Measurements from ENCODE around the gene P4HA1.

P4HA1 gene

DNA sequence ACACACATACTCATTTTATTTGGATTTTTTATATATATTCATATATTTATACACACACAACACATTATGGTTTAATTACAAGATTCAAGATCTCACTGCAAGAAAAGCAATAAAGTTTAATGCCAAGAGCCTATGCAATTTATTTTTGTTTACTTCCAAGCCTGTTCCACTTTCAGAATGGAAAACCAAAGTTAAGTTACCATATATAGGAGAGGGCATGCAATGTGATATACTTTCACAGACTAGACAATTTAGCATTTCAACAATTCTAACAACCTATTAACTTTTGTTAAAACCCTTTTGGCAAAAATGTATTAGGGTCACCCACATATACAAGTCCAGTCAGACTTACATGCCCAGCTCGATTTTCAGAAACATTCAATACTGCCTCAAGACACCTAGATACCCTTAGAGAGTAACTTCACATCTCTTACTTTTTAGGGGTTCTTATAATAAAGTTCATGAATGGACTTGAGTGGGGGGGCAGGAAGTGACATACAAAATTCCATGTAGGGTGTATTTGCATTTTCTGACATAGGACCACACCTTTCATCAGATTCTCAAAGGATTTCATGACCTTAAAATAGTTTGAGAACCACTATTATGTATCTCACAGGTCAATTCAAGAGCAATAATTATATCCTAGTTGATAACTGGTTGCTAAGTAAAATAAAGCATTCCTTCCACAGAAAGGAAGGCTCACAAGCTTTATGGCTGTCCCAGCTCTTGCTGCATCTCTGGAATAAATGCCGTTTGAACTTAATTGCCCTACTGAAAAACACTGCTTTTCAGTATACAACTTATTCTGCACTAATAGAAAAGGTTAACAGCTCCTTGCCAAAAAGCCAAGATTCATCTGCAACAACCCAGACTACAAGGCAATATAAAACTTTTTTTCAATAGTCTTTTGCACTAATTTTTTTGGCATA, 2.5 kb downstream of the P4HA1 start:
- no peak for DNase-seq (ENCODE audit: low spot score)

DNA sequence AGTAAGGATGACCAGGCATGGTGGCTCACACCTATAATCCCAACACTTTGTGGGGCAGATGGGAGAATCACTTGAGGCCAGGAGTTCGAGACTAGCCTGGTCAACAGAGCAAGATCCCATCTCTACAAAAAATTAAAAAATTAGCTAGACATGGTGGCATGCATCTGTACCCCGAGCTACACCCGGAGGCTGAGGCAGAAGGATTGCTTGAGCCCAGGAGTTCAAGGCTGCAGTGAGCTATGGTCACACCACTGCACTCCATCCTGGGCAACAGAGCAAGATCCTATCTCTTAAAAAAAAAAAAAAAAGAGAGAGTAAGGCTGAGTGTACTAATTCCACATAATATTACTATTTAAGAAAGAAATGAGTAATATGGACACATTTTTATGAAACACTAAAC, 3.8 kb downstream of the P4HA1 start:
- DNase-seq (ENCODE audit: low spot score) = no peak

DNA sequence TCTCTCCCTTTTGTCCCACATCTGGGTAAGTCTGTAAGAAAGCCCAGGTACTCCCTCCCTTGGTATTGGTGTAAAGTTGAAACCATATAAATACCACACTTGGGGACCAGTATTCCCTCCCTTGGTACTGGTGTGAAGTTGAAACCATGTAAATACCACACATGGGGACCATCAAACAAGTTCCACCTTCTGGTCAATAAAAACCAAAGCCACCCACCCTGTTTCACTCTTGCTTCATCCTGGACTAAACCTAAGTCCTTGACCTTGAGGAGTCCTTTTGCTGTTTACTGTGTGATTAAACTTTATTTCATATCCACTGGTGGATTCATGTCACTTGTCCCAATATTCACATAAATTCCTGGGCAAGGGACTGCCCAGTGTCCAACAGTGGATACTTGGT, 8.4 kb downstream of the P4HA1 start:
- no peak for DNase-seq (ENCODE audit: low spot score)

DNA sequence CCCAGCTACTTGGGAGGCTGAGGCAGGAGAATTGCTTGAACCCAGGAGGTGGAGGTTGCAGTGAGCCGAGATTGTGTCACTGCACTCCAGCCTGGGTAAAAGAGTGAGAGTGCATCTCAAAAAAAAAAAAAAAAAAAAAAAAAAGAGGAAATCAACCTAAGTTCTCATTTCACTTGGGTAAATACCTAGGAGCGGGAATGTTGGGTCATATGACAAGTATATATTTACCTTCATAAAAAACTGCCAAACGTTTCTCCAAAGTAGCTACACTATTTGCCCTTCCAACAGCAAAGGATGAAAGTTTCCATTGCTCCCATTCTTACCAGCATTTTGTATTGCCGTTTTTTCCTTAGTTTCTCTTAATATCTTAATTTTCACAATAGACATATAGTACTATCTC, 9.8 kb downstream of the P4HA1 start:
- DNase-seq (ENCODE audit: low spot score) = no peak

DNA sequence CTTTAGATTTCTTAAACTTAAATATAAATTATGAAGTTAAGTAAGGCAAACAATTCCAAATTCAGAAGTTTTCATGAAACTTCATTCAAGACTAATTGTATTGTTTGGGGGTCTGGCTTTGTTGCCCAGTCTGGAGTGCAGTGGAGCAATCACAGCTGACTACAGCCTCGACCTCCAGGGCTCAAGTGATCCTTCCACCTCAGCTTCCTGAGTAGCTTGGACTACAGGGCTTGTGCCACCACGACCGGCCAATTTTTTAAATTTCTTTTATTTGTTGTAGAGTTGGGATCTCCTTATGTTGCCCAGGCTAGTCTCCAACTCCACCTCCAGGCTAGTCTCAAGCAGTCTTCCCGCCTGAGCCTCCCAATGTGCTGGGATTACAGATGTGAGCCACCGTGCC, 12.5 kb downstream of the P4HA1 start:
- DNase-seq (ENCODE audit: low spot score) = no peak

DNA sequence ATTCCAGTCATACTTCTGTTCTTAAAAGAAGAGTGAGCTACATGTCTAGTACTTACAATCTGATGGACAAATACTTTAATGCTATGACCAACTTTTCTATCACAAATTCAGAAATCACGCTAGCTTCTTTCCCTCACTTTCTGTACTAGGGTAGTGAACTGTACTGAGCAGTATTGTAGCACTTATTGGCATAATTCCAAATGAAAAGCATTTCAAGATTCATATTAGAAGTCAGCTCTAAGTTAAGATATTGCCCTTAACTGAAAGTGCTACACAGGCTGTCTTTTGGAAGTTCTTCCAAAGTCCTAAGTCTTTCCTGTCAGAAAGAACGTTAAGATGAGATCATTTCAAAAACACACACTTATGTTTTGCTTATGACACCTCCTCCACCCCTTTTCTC, 13.4 kb downstream of the P4HA1 start:
- no peak for DNase-seq (ENCODE audit: low spot score)

DNA sequence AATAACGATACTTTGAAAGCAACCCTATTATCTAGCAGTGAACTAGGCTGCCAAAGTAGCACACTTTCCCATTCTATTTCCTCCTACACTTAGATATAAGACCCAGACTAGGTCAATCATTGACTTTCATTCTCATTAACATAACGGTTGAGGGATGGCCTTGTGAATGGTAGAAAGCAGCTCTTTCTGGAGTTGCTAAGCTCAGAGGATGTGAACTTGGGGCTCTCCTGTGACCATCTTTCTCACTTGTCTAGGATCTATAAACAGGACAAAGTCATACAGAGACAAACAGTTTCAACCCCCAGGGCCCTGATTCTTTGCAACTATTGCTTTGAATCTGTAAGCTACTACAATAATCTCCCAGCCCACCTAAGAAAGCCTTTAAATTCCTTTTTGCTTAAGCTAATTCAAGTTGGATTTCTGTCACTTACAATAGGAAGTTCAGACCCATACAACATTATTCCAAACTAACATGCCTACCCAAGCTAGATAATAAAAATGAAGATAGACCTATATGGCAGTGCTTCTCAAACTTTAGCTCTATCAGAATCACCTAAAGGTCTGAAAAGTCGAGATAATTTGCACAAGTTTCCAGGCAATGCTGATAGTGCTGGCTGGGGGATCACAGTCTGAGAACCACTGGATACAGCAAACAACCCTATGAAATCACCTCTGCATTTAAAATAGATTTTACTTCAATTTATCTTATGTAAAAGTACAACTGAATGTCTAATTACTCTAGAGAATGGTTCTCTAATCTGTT, 16.7 kb downstream of the P4HA1 start:
- DNase-seq (ENCODE audit: low spot score) = no peak

DNA sequence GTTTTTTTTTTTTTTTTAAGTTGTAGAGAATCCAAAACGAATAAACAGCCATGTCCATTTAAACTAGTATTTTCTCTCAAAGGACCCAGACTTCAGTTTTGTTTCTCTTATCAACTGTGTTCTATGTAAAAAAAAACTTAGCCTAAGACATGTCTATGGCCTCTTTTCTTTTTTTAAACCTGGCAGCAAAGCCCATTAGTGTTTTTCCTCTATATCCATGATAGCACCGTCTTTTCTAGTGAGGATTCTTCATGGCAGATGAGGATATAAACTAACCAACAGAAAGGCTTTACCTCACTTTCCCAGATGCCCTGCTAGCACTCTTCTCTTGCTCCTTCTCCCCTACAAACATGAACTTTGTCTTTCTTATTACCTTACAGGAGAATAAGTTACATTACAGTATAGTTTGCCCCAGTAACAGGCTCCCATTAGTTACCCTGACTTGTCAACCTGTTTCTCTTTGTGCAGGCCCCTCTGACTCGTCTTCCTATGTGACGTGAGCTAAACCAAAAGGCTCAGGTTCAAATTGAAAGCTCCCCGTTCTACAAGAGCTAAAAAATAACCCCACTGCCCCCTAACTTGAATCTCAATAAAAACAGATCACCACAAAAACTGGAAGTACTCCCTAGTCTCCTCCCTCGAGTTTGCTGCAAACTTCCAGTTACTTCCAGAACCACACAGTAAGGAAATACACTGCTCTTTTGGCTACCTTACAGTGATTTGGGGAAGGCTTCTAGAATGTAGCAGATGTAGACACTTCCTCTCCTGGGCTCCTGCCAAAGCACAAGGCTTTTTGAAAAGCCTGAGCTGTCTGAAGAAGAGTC, 20.1 kb downstream of the P4HA1 start:
- DNase-seq (ENCODE audit: low spot score) = peak; percentile 67

DNA sequence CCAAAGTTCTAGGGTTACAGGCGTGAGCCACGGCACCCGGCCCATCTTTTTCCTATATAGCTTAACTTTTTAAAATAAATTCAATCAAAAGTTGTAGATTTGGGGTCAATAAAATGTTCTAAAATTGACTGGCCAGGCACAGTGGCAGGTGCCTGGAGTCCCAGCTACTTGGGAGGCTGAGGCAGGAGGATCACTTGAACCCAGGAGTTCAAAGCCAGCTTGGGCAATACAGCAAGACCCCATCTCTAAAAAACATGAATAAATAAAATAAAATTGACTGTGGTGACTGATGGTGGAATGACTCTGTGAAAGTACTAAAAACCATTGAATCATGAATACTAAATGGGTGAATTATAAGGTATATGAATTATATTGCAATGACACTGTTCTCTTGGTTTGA, 20.8 kb downstream of the P4HA1 start:
- DNase-seq (ENCODE audit: low spot score) = no peak

DNA sequence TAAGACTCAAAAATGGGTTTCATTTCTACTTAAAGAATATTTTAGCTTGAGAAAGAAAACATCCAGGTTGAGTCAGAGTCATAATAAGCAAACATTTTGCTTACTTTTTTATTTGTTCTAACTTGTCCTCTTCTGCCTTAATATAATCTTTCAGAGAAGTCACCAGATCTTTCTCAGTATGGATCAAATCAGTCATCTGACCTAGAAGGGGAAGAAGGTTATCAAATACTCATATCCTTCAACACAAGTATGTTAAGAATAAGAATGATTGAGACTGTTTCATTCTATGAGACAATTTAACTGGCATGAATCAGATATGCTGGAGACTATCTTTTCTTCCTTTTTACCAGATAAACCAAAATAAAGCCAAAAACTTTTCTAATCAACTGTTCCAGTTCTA, 23.0 kb downstream of the P4HA1 start:
- DNase-seq (ENCODE audit: low spot score) = no peak

DNA sequence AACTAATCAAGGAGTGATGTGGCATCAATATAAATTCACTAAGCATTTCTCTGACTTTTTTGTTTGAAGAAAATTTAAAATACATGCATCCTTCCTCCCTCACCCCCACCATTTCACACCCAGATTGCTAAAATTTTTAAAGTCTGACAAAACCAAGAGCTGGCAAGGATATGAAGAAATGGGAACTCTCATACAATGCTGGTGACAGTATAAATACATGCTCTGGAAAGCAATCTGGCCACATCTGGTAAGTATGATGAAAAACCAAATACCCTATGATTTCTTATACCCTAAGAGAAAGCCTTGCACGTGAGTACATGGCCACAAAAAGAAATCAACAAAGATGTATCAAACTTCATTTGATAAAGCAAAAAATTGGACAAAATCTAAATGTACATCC, 31.2 kb downstream of the P4HA1 start:
- DNase-seq (ENCODE audit: low spot score) = no peak

DNA sequence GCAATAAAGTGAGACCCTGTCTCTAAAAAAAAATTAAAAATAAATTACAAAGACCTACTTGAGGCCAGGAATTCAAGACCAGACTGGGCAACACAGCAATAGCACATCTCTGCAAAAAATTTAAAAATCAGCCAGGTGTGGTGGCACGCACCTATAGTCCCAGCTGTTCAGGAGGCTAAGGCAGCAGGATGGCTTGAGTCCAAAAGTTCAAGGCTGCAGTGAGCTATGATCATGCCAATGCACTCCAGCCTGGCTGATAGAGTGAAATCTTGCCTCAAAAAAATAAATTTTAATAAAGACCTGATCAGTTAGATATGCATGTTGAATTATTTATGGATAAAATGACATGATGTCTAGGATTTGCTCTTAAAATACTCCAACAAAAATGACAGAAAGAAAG, 34.9 kb downstream of the P4HA1 start:
- no peak for DNase-seq (ENCODE audit: low spot score)

DNA sequence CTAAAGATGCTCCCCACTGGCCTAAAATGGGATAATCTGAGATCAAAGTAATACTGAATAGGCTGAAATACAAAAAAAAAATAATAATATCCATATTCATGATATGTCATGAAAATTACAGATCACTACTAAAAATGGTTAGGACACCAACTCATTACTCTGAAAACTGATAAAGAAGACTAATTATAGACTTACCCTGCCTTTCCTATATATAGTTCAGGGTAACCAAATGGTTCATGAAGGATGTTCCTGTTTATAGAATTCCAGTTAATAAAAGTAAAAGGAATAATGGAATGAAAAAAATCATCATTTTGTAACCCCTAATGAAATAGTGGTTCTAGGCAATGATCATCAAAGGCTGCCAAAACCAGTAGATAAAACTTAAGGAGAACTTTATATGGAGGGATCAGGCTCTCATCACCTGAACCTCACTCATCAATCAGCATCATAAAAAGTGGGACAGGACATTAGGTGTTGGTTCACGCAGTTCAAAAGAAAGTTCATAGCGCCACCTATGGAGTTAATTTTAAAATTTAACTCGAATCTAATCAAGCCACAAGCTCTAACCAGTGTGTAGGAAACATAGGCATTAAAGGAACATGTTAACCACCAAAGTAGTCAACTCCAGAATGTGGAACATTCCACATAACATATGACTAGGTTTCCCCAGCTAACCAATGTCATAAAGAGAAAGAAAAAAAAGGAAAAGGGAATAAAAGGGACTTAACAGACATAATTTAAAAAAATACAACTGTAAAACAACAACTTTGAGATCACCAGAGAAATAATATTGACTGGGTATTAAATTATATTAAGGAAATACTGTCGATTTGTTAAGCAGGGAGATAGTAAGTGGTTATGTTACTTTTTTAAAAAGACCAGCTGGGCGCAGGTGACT, 35.7 kb downstream of the P4HA1 start:
- DNase-seq (ENCODE audit: low spot score) = peak; percentile 34

DNA sequence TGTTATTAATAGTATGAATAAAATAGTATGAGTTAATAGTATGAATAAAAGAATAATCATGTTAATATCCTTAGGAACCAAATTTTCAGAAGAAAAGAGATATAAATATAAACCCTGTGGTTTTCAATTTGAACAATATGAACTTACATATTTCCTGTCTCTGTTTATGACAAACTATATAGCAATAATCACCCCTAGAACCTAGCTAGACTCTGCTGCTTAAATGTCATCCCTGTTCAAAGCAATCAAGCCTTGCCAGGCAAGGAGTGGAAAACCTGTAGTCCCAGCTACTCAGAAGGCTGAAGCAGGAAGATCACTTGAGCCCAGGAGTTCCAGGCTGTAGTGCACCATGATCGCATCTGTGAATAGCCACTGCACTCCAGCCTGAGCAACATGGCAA, 36.5 kb downstream of the P4HA1 start:
- no peak for DNase-seq (ENCODE audit: low spot score)

DNA sequence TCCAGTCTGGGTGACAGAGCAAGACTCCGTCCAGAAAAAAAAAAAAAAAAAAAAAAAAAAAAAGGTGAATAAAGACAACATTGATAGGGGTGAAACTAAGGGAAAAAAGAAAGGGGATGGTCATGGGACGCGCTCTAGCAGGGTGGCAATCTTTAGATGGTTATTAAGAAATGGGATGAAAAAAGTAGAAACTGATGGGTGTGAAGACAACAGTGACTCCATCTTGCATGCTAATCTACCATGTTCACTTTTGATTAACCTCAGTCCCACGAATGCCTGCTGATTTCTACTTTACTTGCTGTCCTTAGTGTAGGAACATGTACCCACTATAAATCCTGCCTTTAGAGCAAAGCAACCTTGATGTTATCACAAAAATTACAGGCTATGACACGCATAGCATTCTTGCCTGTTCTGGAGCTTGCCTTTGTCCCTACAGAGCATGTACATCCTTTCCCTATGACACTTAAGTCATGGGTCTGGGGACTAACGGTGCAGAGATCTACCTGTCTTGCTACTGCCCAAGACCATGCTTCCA, 38.5 kb downstream of the P4HA1 start:
- no peak for DNase-seq (ENCODE audit: low spot score)

DNA sequence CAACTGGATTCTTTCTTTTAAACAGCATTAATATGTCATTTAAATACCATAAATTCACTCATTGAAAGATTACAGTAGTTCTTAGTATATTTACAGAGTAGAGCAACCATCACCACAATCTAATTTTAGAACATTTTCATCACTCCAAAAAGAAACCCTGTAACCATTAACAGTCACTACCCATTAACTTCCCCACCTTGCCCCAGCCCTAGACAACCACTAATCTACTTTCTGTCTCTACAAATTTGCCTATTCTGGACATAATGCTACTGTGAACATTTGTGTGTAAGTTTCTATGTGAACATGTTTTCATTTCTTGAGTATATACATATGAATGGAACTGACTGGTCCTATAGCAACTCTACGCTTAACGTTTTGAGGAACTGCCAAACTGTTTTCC, 42.4 kb downstream of the P4HA1 start:
- no peak for DNase-seq (ENCODE audit: low spot score)

DNA sequence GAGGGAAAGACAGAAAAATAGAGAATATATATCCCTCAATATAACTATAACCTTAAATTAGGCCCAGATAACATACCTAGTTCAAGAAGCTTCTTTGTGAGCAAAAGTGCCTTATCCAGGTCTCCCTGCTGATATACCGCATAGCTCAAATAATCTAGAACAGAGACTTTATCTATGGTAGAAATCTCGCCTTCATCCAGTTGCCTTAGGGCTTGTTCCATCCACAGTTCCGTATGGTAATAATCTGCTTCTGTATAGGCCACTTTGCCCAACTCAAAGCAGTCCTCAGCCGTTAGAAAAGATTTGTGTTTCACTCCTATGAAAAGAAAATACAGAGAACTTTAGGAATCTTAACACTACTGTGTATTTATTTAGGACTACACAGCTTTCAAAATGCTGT, 43.4 kb downstream of the P4HA1 start:
- DNase-seq (ENCODE audit: low spot score) = no peak

DNA sequence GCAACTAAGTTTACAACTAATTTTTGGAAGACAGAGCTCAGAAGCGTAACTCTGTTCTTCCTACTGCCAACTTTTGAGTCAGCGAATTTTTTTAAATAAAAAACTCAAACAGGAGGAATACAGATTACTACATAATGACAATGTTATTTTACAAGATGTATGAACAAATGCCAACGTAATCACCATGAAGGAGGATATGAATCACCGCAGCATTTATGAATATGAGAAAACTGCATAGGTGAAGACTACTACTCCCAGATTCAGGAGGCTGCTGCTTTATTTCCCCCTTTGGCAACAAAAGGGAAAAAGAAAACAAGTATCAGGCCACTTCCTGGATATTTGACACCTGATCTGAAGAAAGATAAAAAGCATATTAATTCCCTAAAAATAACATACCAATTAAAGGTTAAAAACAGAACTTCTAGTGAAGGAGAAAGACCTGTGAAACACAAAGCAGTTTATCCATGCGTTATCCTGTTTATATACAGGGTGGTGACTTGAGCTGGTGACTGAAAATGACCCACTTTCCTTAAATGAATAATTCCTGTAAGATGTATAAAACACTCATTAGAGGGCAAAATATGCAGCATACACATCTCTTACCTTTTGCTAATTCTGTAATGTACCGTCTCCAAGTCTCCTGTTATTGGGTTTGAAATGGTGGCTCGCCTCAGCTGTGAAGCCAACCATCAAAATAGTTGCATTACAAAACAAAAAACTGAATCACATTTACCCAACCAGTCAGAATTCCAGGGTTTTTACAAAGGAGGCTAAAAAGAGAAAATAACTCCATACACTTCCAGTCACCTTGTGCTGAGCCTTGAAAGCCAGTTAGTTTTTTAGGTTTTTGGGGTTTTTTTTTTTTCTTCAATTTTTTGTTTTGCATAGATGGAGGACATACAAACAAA, 52.0 kb downstream of the P4HA1 start:
- peak; percentile 29 for DNase-seq (ENCODE audit: low spot score)

DNA sequence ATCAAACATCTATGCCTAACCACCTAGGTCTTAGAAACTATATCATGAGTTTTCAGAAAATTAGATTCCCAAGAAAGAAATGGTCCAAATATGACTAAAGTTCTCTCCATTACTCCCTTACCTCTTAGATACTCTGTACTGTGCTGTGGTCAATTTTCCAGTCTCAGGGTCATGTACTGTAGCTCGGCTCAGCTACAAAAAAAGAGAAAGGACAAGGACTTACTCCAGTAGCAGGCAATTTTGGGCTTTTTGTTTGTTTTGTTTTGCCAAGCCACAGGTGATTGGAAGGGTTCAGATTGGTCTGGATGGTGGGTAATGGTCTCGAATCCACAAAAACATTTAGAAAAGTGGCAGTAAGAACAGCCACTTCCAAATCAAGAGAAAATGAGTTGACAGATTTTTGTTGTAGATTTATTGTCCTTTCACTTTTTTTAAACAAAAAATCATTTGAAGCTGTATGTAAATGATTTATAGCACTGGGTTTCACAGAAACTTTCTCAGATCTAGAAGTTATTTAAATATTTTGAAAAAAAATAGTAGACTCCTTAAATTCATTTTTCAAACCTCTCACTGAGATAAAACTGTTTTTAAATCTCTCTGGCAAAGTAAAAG, 52.8 kb downstream of the P4HA1 start:
- DNase-seq (ENCODE audit: low spot score) = no peak

DNA sequence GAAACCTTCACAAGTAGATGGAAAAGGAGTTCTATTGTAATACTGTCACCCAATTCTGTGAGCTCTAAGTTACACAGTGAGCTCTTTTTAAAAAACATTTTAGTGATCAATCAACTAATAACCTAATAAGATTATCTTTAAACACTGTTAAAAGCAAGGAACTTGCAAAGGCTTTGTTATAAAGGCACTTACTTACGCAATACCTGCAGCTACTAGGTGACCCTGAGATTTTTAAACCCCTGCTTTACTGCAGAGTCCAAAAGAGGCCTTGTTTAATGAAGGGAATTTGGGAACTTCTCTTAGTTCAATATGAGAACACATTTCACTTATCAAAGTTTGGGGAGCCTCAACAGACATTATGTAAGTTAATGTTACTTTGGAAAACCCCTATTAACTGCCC, 53.3 kb downstream of the P4HA1 start:
- DNase-seq (ENCODE audit: low spot score) = no peak

Measured in AG08395 (cell line).